ENCODE measurements around the gene LFNG. TPM values are rescaled to one million over a fixed set of nuclear protein-coding genes. Genes with fewer than 3 reads are reported as not detected.

The LFNG gene
- total and polyA plus RNA-seq, 7 donors: 1.3 to 3.0 (median 2.4) TPM

- no peak for TF ChIP-seq CTCF (IDR thresholded peaks at IDR 0.05)
- H3K36me3 ChIP-seq (ENCODE audit: insufficient read depth in 1 of 2, low read depth in 1 of 2): no peaks in the 10 kb centered on the region
- H3K4me3 ChIP-seq: peak overlapping the region; percentile 70
- H3K27me3 ChIP-seq (ENCODE audit: insufficient read depth in 3 of 3, low read length in 2 of 3): peaks cover 0 to 23% (median 19%) of the 10 kb centered on the region in 3 donors
- intact Hi-C loops (cut with DNase I): no loop called here
- ATAC-seq (no peak), DNase-seq (no peak)
- H3K27ac ChIP-seq: no peak overlapping the region
- H3K9me3 ChIP-seq: no peaks in the 10 kb centered on the region
- 19 to 20% (median 19%) methylated on average over 35 to 41 of the region's 41 CpGs for WGBS, 3 donors
- peaks cover 7% of the 10 kb centered on the region for H3K4me1 ChIP-seq
Observed at GRCh38 chr7:2518737-2519118, 846 bp upstream of the LFNG start.

- 3 to 6% (median 3%) methylated on average over 26 to 37 of the region's 37 CpGs for WGBS, 3 donors
- H3K4me3 ChIP-seq: peak overlapping the region; percentile 60
- peak in 1 of 2 donors; percentile 39 for DNase-seq
- ATAC-seq: no peak
- TF ChIP-seq CTCF (IDR thresholded peaks at IDR 0.05): no peak
- H3K9me3 ChIP-seq: no peaks in the 10 kb centered on the region
- H3K27me3 ChIP-seq (ENCODE audit: insufficient read depth in 3 of 3, low read length in 2 of 3): peaks cover 0 to 23% (median 22%) of the 10 kb centered on the region in 3 donors
- H3K27ac ChIP-seq: no peak overlapping the region
- H3K4me1 ChIP-seq: peaks cover 11% of the 10 kb centered on the region
- H3K36me3 ChIP-seq (ENCODE audit: insufficient read depth in 1 of 2, low read depth in 1 of 2): no peaks in the 10 kb centered on the region
- intact Hi-C loops (cut with DNase I): no loop called here
Observed at GRCh38 chr7:2520131-2520760, 672 bp downstream of the LFNG start.

GRCh38 chr7:2520761-2521290, 1.3 kb downstream of the LFNG start:
- ATAC-seq (no peak), DNase-seq (no peak)
- WGBS, 3 donors: 26 to 39% (median 29%) methylated on average over 12 of the region's 12 CpGs
- no peaks in the 10 kb centered on the region for H3K9me3 ChIP-seq
- H3K27me3 ChIP-seq (ENCODE audit: insufficient read depth in 3 of 3, low read length in 2 of 3): peaks cover 0 to 26% (median 23%) of the 10 kb centered on the region in 3 donors
- H3K4me3 ChIP-seq: peak overlapping the region; percentile 60
- TF ChIP-seq CTCF (IDR thresholded peaks at IDR 0.05): no peak
- no peak overlapping the region for H3K27ac ChIP-seq
- H3K4me1 ChIP-seq: peaks cover 11% of the 10 kb centered on the region
- intact Hi-C loops (cut with DNase I): no loop called here
- H3K36me3 ChIP-seq (ENCODE audit: insufficient read depth in 1 of 2, low read depth in 1 of 2): no peaks in the 10 kb centered on the region

GRCh38 chr7:2521341-2521745, 1.8 kb downstream of the LFNG start:
- Histone ChIP-seq H3K27ac (no peak overlapping the region), H3K27me3 (ENCODE audit: insufficient read depth in 3 of 3, low read length in 2 of 3) (peaks cover 0 to 28% (median 25%) of the 10 kb centered on the region in 3 donors), H3K9me3 (no peaks in the 10 kb centered on the region), H3K4me3 (peak overlapping the region; percentile 60), H3K36me3 (ENCODE audit: insufficient read depth in 1 of 2, low read depth in 1 of 2) (no peaks in the 10 kb centered on the region), H3K4me1 (peaks cover 11% of the 10 kb centered on the region)
- no peak for ATAC-seq
- WGBS, 3 donors: 21 to 58% (median 42%) methylated on average over 16 to 21 of the region's 21 CpGs
- no peak for TF ChIP-seq CTCF (IDR thresholded peaks at IDR 0.05)
- DNase-seq: no peak
- intact Hi-C loops (cut with DNase I): no loop called here

Data from psoas muscle (tissue), 8 donors.